Stomach (tissue), 9 donors: ENCODE measurements around the gene OR51B2. TPM values are rescaled to one million over a fixed set of nuclear protein-coding genes. Genes with fewer than 3 reads are reported as not detected.
"Not testable (repeated sequence)": the region's sequence is repeated elsewhere in the genome, so short reads cannot be mapped to it uniquely, and the experiment has no call there.

Source experiments
- DNase-seq, 2 donors: peaks; one replicate each; pipeline versions ENCODE4 v3.0.0 to v3.0.0-alpha.2; 2013 to 2019
- H3K27ac ChIP-seq, 5 donors: fragments of 200-600 bp in 4 of 5; sonication (generic) in 4 of 5; one replicate each; pipeline ENCODE4 v1.5.1; 2013 to 2019; ENCODE audit warnings: mild to moderate bottlenecking in 1 of 5, moderate library complexity in 1 of 5
- H3K27me3 ChIP-seq, 3 donors: fragments of 200-600 bp; sonication (generic); one replicate each; pipeline ENCODE4 v1.5.1; 2017 to 2019; ENCODE audit warnings: mixed run types in 1 of 3
- H3K36me3 ChIP-seq, 4 donors: fragments of 200-600 bp; sonication (generic); 1 replicate in 3 of 4; 2 replicates in 1 of 4; pipeline ENCODE4 v1.5.1; 2016 to 2019
- H3K4me1 ChIP-seq, 4 donors: fragments of 200-600 bp; sonication (generic); one replicate each; pipeline ENCODE4 v1.5.1; 2016 to 2019
- H3K4me3 ChIP-seq, 4 donors: fragments of 200-600 bp; sonication (generic) in 3 of 4; one replicate each; pipeline ENCODE4 v1.5.1; 2016 to 2019; ENCODE audit warnings: mild to moderate bottlenecking in 1 of 4
- H3K9me3 ChIP-seq, 4 donors: fragments of 200-600 bp; sonication (generic); one replicate each; pipeline ENCODE4 v1.5.1; 2016 to 2019
- EP300 ChIP-seq: sonication (generic); formaldehyde crosslinking; IDR thresholded peaks from one replicate; pipeline ENCODE4 v1.6.1; 2017; ENCODE audit warnings: antibody characterized with exemption
- POLR2A ChIP-seq, 4 donors: fragments of 450-650 bp; IDR thresholded peaks; one replicate each; pipeline ENCODE4 v1.6.1; 2016; ENCODE audit warnings: antibody characterized with exemption in 4 of 4, control low read depth in 2 of 4, mild to moderate bottlenecking in 1 of 4, moderate library complexity in 1 of 4
- POLR2AphosphoS5 ChIP-seq, 3 donors: sonication (generic); formaldehyde crosslinking; IDR thresholded peaks; one replicate each; pipeline ENCODE4 v1.6.1; 2016; ENCODE audit warnings: antibody characterized with exemption in 3 of 3
- WGBS, 5 donors: extraction: QIAGEN DNeasy Blood & Tissue Kit in 3 of 5; methylation state at CpG; one replicate each; pipeline versions ENCODE4 v1.1.5 to v1.1.7; 2013 to 2018; 5-methylcytosine and 5-hydroxymethylcytosine counted together
- intact Hi-C: fragments of 100-400 bp; cut with DNase I; formaldehyde crosslinking; loops from one replicate; pipeline ENCODE4 v1.15.1; 2023; ENCODE audit warnings: low total_unique reads
- polyA plus RNA-seq, 3 donors: library from polyadenylated mRNA; stranded (reverse); fragments of 200-250 nt; gene quantifications; one replicate each; pipeline ENCODE4 v1.2.3, GENCODE V29; 2013
- total RNA-seq, 5 donors: library from RNA; depleted of rRNA; stranded (reverse); fragments of >200 nt; gene quantifications; one replicate each; pipeline versions ENCODE4 v1.1.0 to v1.2.3, GENCODE V29; 2014 to 2016
- TF ChIP-seq, protein P1 (sequence below), 7 experiments: fragments of 450-650 bp in 4 of 7; fragments of 200-600 bp in 3 of 7; sonication (generic) in 3 of 7; IDR thresholded peaks; one replicate each; pipeline ENCODE4 v1.5.1; 2016 to 2019; ENCODE audit warnings: antibody characterized with exemption in 7 of 7, control low read depth in 2 of 7, mild to moderate bottlenecking in 1 of 7
- donor health status: healthy with polysubstance abuse.
- donor health status: Bipolar disorder and iron deficiency.
- donor health status: healthy.

OR51B2 gene
- total and polyA plus RNA-seq, 8 donors = 0.92 TPM; not detected in 7

DNA sequence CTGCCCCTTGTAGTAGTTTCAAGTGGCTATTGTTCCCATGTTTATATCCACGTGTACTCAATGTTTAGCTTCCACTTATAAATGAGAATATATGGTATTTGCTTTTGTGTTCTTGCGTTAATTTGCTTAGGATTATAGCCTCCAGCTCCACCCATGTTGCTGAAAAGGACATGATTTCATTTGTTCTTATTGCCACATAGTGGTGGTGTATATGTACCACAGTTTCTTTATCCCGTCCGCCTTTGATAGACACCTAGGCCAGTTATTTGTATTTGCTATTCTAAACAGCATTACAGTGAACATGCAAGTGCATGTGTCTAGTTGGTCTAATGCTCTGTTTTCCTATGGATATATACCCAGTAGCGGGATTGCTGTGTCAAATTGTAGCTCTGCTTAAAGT, 6.8 kb downstream of the OR51B2 start:
- no peaks in the 10 kb centered on the region for H3K9me3 ChIP-seq
- no peak for TF ChIP-seq POLR2A (IDR thresholded peaks at IDR 0.05)
- TF ChIP-seq, protein P1, sequence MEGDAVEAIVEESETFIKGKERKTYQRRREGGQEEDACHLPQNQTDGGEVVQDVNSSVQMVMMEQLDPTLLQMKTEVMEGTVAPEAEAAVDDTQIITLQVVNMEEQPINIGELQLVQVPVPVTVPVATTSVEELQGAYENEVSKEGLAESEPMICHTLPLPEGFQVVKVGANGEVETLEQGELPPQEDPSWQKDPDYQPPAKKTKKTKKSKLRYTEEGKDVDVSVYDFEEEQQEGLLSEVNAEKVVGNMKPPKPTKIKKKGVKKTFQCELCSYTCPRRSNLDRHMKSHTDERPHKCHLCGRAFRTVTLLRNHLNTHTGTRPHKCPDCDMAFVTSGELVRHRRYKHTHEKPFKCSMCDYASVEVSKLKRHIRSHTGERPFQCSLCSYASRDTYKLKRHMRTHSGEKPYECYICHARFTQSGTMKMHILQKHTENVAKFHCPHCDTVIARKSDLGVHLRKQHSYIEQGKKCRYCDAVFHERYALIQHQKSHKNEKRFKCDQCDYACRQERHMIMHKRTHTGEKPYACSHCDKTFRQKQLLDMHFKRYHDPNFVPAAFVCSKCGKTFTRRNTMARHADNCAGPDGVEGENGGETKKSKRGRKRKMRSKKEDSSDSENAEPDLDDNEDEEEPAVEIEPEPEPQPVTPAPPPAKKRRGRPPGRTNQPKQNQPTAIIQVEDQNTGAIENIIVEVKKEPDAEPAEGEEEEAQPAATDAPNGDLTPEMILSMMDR (IDR thresholded peaks at IDR 0.05) = no peak
- no peak for TF ChIP-seq EP300
- TF ChIP-seq POLR2AphosphoS5 (IDR thresholded peaks at IDR 0.05) = no peak
- intact Hi-C loops = no loop called here
- H3K27me3 ChIP-seq = no peaks in the 10 kb centered on the region
- 60 to 73% (median 65%) methylated on average over 5 of the region's 5 CpGs for WGBS, 5 donors
- H3K36me3 ChIP-seq = no peaks in the 10 kb centered on the region
- no peak for DNase-seq
- no peaks in the 10 kb centered on the region for H3K4me1 ChIP-seq
- no peak overlapping the region for H3K27ac ChIP-seq
- H3K4me3 ChIP-seq = no peak overlapping the region

DNA sequence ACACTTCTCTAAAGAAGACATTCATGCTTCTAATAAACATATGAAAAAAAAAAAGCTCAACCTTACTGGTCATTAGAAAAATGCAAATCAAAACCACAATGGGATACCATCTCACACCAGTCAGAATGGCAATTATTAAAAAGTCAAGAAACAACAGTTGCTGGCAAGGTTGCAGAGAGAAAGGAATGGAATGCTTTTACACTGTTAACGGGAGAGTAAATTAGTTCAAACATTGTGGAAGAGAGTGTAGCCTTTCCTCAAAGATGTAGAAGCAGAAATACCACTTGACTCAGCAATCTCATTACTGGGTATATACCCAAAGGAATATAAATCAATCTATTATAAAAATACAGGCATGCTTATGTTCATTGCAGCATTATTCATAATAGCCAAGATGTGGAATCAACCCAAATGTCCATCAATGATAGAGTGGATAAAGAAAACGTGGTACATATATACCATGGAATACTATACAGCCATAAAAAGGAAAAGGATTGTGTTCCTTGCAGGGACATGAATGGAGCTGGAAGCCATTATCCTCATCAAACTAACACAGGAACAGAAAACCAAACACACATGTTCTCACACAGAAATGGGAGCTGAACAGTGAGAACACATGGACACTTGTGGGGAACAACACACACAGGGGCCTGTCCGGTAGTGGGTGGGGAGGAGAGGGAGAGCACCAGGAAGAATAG, 10.6 kb downstream of the OR51B2 start:
- H3K36me3 ChIP-seq, H3K27ac ChIP-seq, H3K4me1 ChIP-seq, H3K4me3 ChIP-seq, intact Hi-C loops, H3K27me3 ChIP-seq, DNase-seq, H3K9me3 ChIP-seq: not testable (repeated sequence)
- WGBS, 5 donors = 74 to 88% (median 82%) methylated on average over 3 of the region's 3 CpGs

DNA sequence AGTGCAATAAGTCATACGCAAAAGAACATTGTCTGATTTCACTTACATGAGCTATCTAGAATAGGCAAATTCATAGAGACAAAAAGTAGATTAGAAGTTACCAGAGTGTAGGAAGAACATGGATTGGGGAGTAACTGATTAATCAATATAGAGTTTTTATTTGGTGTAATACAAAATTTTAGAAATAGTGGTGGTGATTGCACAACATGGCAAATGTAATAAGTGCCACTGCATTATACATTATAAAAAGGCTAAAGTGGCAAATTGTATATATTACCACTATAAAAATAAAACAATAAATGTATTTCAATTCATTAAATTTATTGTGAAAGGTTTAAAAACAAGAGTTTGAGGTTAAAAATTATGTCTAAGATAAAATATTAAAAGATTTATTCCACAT, 13.7 kb downstream of the OR51B2 start:
- Histone ChIP-seq H3K36me3 (no peaks in the 10 kb centered on the region), H3K27ac (no peak overlapping the region), H3K9me3 (no peaks in the 10 kb centered on the region), H3K4me3 (no peak overlapping the region), H3K27me3 (no peaks in the 10 kb centered on the region), H3K4me1 (no peaks in the 10 kb centered on the region)
- 90 to 97% (median 95%) methylated on average over 1 of the region's 1 CpG for WGBS, 5 donors
- intact Hi-C loops = no loop called here
- TF ChIP-seq POLR2AphosphoS5 (IDR thresholded peaks at IDR 0.05) (no peak), EP300 (no peak), POLR2A (IDR thresholded peaks at IDR 0.05) (no peak)
- TF ChIP-seq, protein P1 (IDR thresholded peaks at IDR 0.05) = no peak
- DNase-seq = no peak

DNA sequence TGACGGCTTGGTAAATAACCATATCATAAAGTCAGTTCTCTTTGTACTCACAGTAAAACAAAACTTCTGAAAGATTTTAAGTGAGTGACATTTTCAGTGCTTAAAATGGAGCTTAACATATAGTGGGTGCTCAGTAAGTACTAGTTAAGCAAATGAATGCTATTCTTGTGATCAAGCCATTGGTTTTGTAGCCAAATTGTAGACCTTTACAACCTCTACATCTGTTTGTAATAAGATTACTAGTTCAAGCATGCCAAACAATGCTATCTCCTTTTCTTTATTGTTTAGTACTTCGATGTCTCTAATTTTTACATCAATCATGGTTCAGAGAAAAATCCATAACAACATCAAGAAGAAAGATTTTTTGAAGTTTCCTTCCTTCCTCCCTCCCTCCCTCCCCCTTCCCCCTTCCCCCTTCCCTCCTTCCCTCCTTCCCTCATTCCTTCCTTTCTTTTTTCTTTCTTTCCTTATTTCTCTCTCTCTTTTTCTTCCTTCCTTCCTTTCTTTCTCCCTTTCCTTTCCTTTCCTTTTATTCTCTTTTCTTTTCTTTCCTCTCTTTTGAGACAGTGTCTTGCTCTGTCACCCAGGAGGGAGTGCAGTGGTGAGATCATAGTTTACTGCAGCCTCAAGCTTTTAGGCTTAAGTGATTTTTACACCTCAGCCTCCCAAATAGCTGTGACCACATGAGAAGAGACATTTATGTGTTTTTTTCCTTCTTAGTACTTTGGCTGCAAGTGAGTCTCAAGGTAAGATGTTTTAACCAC, 16.7 kb downstream of the OR51B2 start:
- Histone ChIP-seq H3K36me3 (no peaks in the 10 kb centered on the region), H3K27me3 (no peaks in the 10 kb centered on the region), H3K4me3 (no peak overlapping the region), H3K9me3 (no peaks in the 10 kb centered on the region), H3K4me1 (no peaks in the 10 kb centered on the region), H3K27ac (no peak overlapping the region)
- DNase-seq = no peak
- no peak for TF ChIP-seq POLR2AphosphoS5 (IDR thresholded peaks at IDR 0.05)
- no peak for TF ChIP-seq POLR2A (IDR thresholded peaks at IDR 0.05)
- no peak for TF ChIP-seq EP300
- TF ChIP-seq, protein P1 (IDR thresholded peaks at IDR 0.05) = no peak
- WGBS, 5 donors = 32 to 63% (median 45%) methylated on average over 2 of the region's 2 CpGs
- intact Hi-C loops = no loop called here

DNA sequence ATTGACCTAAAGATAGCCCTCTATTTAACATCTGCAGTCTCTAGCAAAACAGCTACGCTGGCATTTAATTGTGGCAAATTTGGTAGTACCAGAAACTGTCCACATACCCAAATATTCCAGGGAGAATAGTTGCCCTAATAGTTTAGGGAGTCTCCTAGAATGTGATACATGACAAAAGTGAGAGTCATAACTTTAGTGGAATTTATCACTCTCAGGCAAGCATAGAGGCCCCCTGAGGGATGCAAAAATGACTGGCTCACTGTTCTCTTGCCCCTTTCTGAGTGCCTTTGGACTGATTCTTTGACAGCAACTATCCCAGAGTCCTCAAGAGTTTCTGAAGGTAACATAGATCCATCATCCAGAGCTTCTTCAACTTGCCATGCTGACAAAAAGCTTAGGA, 20.1 kb downstream of the OR51B2 start:
- WGBS, 5 donors = 34 to 100% (median 90%) methylated on average over 1 of the region's 1 CpG
- no peaks in the 10 kb centered on the region for H3K4me1 ChIP-seq
- no peaks in the 10 kb centered on the region for H3K27me3 ChIP-seq
- no peaks in the 10 kb centered on the region for H3K9me3 ChIP-seq
- DNase-seq = no peak
- no peak for TF ChIP-seq POLR2AphosphoS5 (IDR thresholded peaks at IDR 0.05)
- no peak for TF ChIP-seq POLR2A (IDR thresholded peaks at IDR 0.05)
- TF ChIP-seq, protein P1 (IDR thresholded peaks at IDR 0.05) = no peak
- no peak for TF ChIP-seq EP300
- intact Hi-C loops = no loop called here
- H3K36me3 ChIP-seq = no peaks in the 10 kb centered on the region
- no peak overlapping the region for H3K4me3 ChIP-seq
- H3K27ac ChIP-seq = no peak overlapping the region
